Psoas muscle (tissue), 8 donors: ENCODE results near the gene TBL2. TPM values are rescaled to one million over a fixed set of nuclear protein-coding genes. Genes with fewer than 3 reads are reported as not detected.

ENCODE experiments used
- ATAC-seq, 4 donors: fragments of 200-7000 bp; cut with Tn5 transposase; one replicate each; pipeline ENCODE4 v1.9.1; 2020; ENCODE audit warnings: moderate library complexity in 3 of 4, mild to moderate bottlenecking in 2 of 4
- DNase-seq, 2 donors: peaks; one replicate each; pipeline ENCODE4 v3.0.0-alpha.2; 2020
- H3K27ac ChIP-seq: fragments of 200-600 bp; one replicate; pipeline ENCODE4 v1.8.0; 2022
- H3K27me3 ChIP-seq, 3 donors: fragments of 200-600 bp in 1 of 3; one replicate each; pipeline versions ENCODE4 v1.6.1 to v1.8.0; 2013 to 2022; ENCODE audit warnings: low read length in 2 of 3, mild to moderate bottlenecking in 2 of 3, moderate library complexity in 1 of 3; ENCODE audit not compliant: insufficient read depth in 3 of 3
- H3K36me3 ChIP-seq, 2 donors: fragments of 200-600 bp in 1 of 2; one replicate each; pipeline versions ENCODE4 v1.6.1 to v1.8.0; 2013 to 2022; ENCODE audit warnings: low read depth in 1 of 2, mild to moderate bottlenecking in 1 of 2, moderate library complexity in 1 of 2; ENCODE audit not compliant: insufficient read depth in 1 of 2
- H3K4me1 ChIP-seq: fragments of 200-600 bp; one replicate; pipeline ENCODE4 v1.8.0; 2022
- H3K4me3 ChIP-seq: fragments of 200-600 bp; one replicate; pipeline ENCODE4 v1.8.0; 2022; ENCODE audit warnings: mild to moderate bottlenecking
- H3K9me3 ChIP-seq: fragments of 200-600 bp; one replicate; pipeline ENCODE4 v1.8.0; 2022
- WGBS, 3 donors: extraction: QIAGEN DNeasy Blood & Tissue Kit; methylation state at CpG; one replicate each; pipeline versions ENCODE4 v1.1.6 to v1.1.7; 2013; 5-methylcytosine and 5-hydroxymethylcytosine counted together
- intact Hi-C, 2 donors: fragments of 100-400 bp; cut with DNase I; formaldehyde crosslinking; loops; one replicate each; pipeline versions ENCODE4 v1.11.0 to v1.14.2; 2022
- polyA plus RNA-seq, 3 donors: library from polyadenylated mRNA; stranded (reverse); fragments of 200-250 nt; gene quantifications; one replicate each; pipeline ENCODE4 v1.2.3, GENCODE V29; 2013
- total RNA-seq, 4 donors: library from RNA; stranded (reverse); fragmentation: NEBNext Ultra II Directional in 2 of 4; extraction: Animal tissue kit (Norgen Biotek cat#: 25700) in 2 of 4; gene quantifications; one replicate each; pipeline versions ENCODE4 v1.2.1 to v1.2.4, GENCODE V29; 2021 to 2023
- TF ChIP-seq, protein P1 (sequence below): fragments of 200-600 bp; IDR thresholded peaks from one replicate; pipeline ENCODE4 v1.8.0; 2022; ENCODE audit warnings: antibody characterized with exemption
- donor health status: healthy with polysubstance abuse.
- donor health status: DM: no; HTN: no; CAD: no; lungs with moderate emphysema.
- donor health status: Bipolar disorder and iron deficiency.
- donor health status: healthy.
- donor health status: DM: yes; HTN: yes; CAD: no.
- donor health status: DM: no; HTN: no; CAD: no.
- donor health status: DM: no; HTN: no; CAD: no.
- donor health status: DM: yes; HTN: yes; CAD: no.

The TBL2 gene
- total and polyA plus RNA-seq, 7 donors, result 8.1 to 16.1 (median 11.3) TPM

DNA sequence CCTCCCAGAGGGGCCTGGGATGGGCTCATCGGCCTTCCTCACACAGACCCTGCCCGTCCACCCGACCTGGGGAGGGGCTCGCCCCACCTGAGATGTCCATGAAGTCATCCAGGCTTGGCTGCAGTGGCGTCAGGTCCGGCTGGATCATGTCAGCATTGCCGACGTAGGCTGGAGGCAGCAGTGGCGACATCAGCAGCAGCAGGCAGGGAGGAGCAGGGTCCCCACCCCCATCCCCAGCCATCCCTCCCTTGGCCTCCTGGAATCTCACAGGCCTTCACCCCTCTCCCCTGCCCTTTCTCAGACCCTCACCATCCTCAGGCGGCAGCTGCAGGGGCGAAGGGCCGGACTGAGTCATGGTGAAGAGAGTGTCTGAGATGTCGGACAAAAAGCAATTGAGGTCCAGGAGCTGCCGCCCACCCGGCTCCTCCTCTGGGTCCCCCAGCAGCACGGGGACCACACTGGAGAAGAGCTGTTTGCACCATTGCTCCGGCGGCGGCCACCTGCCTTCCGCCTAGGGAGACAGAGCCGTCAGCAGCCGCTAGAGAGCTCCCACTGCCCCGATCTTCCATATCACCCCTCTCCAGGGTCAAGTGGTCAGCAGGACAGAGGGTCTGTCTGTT is 27.3 kb upstream of the TBL2 start:
- H3K9me3 ChIP-seq, result no peaks in the 10 kb centered on the region
- no peak overlapping the region for H3K4me3 ChIP-seq
- ATAC-seq (no peak), DNase-seq (no peak)
- no peaks in the 10 kb centered on the region for H3K36me3 ChIP-seq
- H3K4me1 ChIP-seq, result peaks cover under 1% of the 10 kb centered on the region
- WGBS, 3 donors, result 76 to 84% (median 78%) methylated on average over 23 of the region's 23 CpGs
- no peaks in the 10 kb centered on the region for H3K27me3 ChIP-seq
- intact Hi-C loops, result loop anchor here (2.0 to 5.0 kb wide), 4 partner anchors 61 to 247 kb away; partner anchors contain the start of gene VPS37D (in 2 of the 2)
- TF ChIP-seq, protein P1, sequence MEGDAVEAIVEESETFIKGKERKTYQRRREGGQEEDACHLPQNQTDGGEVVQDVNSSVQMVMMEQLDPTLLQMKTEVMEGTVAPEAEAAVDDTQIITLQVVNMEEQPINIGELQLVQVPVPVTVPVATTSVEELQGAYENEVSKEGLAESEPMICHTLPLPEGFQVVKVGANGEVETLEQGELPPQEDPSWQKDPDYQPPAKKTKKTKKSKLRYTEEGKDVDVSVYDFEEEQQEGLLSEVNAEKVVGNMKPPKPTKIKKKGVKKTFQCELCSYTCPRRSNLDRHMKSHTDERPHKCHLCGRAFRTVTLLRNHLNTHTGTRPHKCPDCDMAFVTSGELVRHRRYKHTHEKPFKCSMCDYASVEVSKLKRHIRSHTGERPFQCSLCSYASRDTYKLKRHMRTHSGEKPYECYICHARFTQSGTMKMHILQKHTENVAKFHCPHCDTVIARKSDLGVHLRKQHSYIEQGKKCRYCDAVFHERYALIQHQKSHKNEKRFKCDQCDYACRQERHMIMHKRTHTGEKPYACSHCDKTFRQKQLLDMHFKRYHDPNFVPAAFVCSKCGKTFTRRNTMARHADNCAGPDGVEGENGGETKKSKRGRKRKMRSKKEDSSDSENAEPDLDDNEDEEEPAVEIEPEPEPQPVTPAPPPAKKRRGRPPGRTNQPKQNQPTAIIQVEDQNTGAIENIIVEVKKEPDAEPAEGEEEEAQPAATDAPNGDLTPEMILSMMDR, result no peak
- no peak overlapping the region for H3K27ac ChIP-seq

DNA sequence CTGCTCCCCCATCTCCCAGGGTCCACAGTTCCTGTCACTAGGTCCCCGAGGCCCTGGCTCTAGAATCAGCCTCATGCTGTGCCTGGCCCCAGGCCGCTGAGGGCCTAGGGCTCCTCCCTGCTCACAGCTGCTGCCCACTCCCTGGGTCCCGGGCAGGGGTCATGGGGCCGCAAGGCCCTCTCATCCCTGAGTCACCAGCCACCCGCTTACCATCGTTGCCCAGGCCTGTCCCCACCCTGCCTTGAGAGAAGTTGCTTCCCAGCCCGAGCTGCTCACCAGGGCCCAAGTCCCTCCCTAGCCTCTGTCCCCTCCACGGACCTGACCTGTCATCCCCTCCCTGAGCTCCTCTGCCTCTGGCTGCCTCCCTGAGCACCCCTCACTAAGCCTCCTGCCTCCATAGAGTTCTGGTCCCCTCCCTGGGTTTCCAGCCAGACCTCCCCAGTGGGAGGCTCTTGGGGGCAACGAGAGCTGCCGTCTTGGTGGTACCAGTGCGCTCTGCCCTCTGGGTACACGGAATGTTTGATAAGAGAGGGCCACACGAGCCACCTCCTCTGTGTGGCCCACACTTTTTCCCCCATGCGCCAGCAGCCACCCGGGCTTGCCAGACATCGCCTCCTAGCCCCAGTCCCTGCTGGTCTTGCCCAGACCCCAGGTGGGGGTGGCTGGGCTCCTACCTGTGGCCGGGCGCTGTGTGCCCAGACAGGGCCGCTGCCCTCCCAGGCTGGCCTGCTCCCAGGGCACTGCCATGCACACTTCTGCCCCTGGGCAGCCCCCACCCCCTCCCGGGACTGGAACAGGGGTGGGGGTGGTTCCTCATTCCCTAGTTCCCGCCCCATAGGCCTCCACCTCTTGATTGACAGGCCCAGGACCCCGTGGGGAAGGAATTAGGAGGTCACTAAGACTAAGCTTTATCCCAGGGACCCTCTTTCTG is 24.6 kb upstream of the TBL2 start:
- no peak overlapping the region for H3K4me3 ChIP-seq
- DNase-seq (no peak), ATAC-seq (peak; percentile 21 to 34 (median 28))
- 54 to 68% (median 55%) methylated on average over 21 to 22 of the region's 22 CpGs for WGBS, 3 donors
- peaks cover 0 to 3% (median 0%) of the 10 kb centered on the region in 3 donors for H3K27me3 ChIP-seq
- intact Hi-C loops, result no loop called here
- no peaks in the 10 kb centered on the region for H3K36me3 ChIP-seq
- no peak overlapping the region for H3K27ac ChIP-seq
- TF ChIP-seq, protein P1, result no peak
- no peaks in the 10 kb centered on the region for H3K9me3 ChIP-seq
- no peaks in the 10 kb centered on the region for H3K4me1 ChIP-seq

DNA sequence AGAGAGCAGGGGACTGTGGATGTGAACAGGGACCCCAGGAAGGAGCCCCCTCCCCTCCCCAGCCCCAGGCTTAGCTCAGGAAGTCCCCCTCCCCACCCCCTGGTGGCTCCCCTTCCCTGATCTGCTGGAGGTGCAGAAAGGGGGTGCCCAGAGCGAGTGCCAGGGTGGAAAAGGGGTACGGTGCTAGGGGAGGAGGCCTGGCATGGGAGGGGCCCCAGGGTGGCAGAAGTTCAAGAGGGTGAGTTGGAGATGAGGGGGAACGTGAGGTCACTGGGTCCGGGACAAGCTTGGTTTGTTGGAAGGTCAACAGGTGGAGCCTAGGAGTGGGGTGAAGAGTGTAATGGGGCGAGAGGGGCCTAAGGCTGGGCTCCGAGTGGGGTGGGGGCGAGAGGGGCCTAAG is 21.5 kb upstream of the TBL2 start:
- H3K27ac ChIP-seq, result no peak overlapping the region
- ATAC-seq (no peak), DNase-seq (no peak)
- WGBS, 3 donors, result 45 to 47% (median 46%) methylated on average over 7 of the region's 7 CpGs
- intact Hi-C loops, result no loop called here
- H3K27me3 ChIP-seq, result peaks cover 0 to 3% (median 0%) of the 10 kb centered on the region in 3 donors
- TF ChIP-seq, protein P1, result no peak
- H3K36me3 ChIP-seq, result peaks cover 0 to 16% of the 10 kb centered on the region in 2 donors
- H3K9me3 ChIP-seq, result no peaks in the 10 kb centered on the region
- H3K4me3 ChIP-seq, result no peak overlapping the region
- no peaks in the 10 kb centered on the region for H3K4me1 ChIP-seq

- Histone ChIP-seq H3K4me3 (no peak overlapping the region), H3K36me3 (peaks cover 0 to 16% of the 10 kb centered on the region in 2 donors), H3K4me1 (no peaks in the 10 kb centered on the region), H3K27ac (no peak overlapping the region), H3K27me3 (peaks cover 0 to 3% (median 0%) of the 10 kb centered on the region in 3 donors), H3K9me3 (no peaks in the 10 kb centered on the region)
- WGBS, 3 donors, result 66 to 73% (median 67%) methylated on average over 12 to 13 of the region's 13 CpGs
- DNase-seq (no peak), ATAC-seq (no peak)
- intact Hi-C loops, result no loop called here
- TF ChIP-seq, protein P1, result no peak
Measured at GRCh38 chr7:73599151-73599882, 20.9 kb upstream of the TBL2 start.
